Measurements from ENCODE around the gene EEF1B2. TPM values are rescaled to one million over a fixed set of nuclear protein-coding genes. Genes with fewer than 3 reads are reported as not detected.

Gene EEF1B2
- total and polyA plus RNA-seq, 2 of the 13 experiments (the other 11 are each of a cell fraction or from before 2014, with no cell fraction given): 1,284 to 1,731 TPM

DNA sequence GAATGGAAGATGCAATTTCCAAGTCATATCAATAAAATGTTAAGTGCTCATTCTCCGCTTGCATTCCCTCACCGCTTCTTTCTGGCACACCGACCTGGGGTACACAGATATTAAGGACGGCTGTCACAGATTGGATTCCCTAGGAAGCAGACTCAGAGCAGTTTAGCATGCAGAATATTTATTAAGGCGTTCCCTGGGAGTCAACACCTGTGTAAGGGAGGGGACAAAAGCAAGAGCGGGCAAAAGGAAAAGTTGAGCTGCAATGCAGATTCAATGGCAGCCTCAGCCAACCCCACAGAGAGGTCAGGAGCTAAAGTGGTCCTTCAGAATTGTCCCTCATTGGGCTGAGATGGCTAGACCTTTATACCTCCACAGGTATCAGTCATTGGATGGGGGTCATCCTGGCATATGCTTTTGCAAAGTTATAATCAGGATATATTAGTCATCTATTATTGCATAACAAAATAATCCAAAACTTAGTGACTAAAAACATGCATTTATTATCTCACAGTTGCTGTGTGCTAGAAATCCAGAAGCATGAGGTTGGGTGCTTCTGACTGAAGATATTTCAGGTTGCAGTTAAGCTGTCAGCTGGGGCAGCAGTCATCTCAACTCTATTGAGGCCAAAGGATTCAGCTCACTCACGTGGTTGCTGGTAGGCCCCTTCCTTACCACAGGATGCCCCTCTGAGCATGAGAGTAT lies 46.7 kb upstream of the EEF1B2 start (continued):
- no peak for TF ChIP-seq AHDC1 (CRISPR knock-in tag; IDR thresholded peaks at IDR 0.05; ENCODE audit: borderline replicate concordance)
- TF ChIP-seq, protein P1, sequence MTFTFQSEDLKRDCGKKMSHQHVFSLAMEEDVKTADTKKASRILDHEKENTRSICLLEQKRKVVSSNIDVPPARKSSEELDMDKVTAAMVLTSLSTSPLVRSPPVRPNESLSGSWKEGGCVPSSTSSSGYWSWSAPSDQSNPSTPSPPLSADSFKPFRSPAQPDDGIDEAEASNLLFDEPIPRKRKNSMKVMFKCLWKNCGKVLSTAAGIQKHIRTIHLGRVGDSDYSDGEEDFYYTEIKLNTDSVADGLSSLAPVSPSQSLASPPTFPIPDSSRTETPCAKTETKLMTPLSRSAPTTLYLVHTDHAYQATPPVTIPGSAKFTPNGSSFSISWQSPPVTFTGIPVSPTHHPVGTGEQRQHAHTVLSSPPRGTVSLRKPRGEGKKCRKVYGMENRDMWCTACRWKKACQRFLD (CRISPR knock-in tag; IDR thresholded peaks at IDR 0.05; ENCODE audit: borderline replicate concordance): no peak
- no peak for TF ChIP-seq IKZF1 (IDR thresholded peaks at IDR 0.05)

- CTCF ChIA-PET (ENCODE audit: low intra/inter-chr PET ratio, low total read pairs): no interaction called here
- H3K36me3 ChIP-seq (replicated peaks in 1 of 2; ENCODE audit: control insufficient read depth in 1 of 2, insufficient read depth in 2 of 2, low read length in 2 of 2): peaks cover 0 to 4% of the 10 kb centered on the region in 2 experiments; a peak in 4 of 5 replicates
- DNase-seq (ENCODE audit: low spot score) (peak; percentile 20), FAIRE-seq (no peak), ATAC-seq (no peak)
- H3K27ac ChIP-seq (ENCODE audit: extremely low read length, insufficient read depth, low read length): no peak overlapping the region
- no peak overlapping the region for H3K4me3 ChIP-seq (replicated peaks in 1 of 3; ENCODE audit: insufficient read depth in 1 of 3, low read depth in 2 of 3, low read length in 3 of 3)
- no peaks in the 10 kb centered on the region for H4K20me1 ChIP-seq (ENCODE audit: insufficient read depth, low read length)
- intact Hi-C loops (cut with micrococcal nuclease; ENCODE audit: unreplicated experiment) (loop anchor here (5.0 kb wide), 1 partner anchor 38 kb away; no protein-coding TSS in a partner anchor), in situ Hi-C loops (cut with HindIII; ENCODE audit: extremely low pct_ligation_motif_present, low pct_unique_long_range_greater_than_20kb) (no loop called here)
- H2AFZ ChIP-seq (ENCODE audit: low read length): no peak overlapping the region
- H3K4me2 ChIP-seq (ENCODE audit: low read depth, low read length): no peak overlapping the region
- no peaks in the 10 kb centered on the region for H3K27me3 ChIP-seq (ENCODE audit: control insufficient read depth in 1 of 2, insufficient read depth in 2 of 2, low read length in 2 of 2)
- POLR2A ChIA-PET: no interaction called here
- WGBS (ENCODE audit: low lambda C conversion rate): 99% methylated on average over 3 of the region's 3 CpGs
- H3K9ac ChIP-seq (ENCODE audit: insufficient read depth, low read depth, low read length): no peak overlapping the region
- no peaks in the 10 kb centered on the region for H3K9me3 ChIP-seq (ENCODE audit: low read length)
- peaks cover 8% of the 10 kb centered on the region for H3K4me1 ChIP-seq (ENCODE audit: insufficient read depth, low read length)
- H3K79me2 ChIP-seq (ENCODE audit: insufficient read depth, low read length): no peaks in the 10 kb centered on the region
- BruUV-seq (replicated peaks): no TSS peak
- TF ChIP-seq TBX3 (IDR thresholded peaks at IDR 0.05; ENCODE audit: borderline replicate concordance) (no peak), SOX5 (CRISPR knock-in tag; IDR thresholded peaks at IDR 0.05; ENCODE audit: borderline replicate concordance) (no peak), STAG1 (CRISPR knock-in tag; IDR thresholded peaks at IDR 0.05) (no peak), SOX6 (IDR thresholded peaks at IDR 0.05) (no peak), SOX6 (CRISPR knock-in tag; IDR thresholded peaks at IDR 0.05) (peak; percentile 26; the same call in 1 of the 2 replicates), ZSCAN31 (CRISPR knock-in tag; IDR thresholded peaks at IDR 0.05; ENCODE audit: low read depth) (no peak), SOX13 (IDR thresholded peaks at IDR 0.05) (no peak), SOX13 (CRISPR knock-in tag; conservative IDR thresholded peaks at IDR 0.05 in 1 of 2, IDR thresholded peaks at IDR 0.05 in 1 of 2) (peak in 1 of 2 experiments; percentile 42; a peak in 1 of 4 replicates)
- TF ChIP-seq, protein P2, sequence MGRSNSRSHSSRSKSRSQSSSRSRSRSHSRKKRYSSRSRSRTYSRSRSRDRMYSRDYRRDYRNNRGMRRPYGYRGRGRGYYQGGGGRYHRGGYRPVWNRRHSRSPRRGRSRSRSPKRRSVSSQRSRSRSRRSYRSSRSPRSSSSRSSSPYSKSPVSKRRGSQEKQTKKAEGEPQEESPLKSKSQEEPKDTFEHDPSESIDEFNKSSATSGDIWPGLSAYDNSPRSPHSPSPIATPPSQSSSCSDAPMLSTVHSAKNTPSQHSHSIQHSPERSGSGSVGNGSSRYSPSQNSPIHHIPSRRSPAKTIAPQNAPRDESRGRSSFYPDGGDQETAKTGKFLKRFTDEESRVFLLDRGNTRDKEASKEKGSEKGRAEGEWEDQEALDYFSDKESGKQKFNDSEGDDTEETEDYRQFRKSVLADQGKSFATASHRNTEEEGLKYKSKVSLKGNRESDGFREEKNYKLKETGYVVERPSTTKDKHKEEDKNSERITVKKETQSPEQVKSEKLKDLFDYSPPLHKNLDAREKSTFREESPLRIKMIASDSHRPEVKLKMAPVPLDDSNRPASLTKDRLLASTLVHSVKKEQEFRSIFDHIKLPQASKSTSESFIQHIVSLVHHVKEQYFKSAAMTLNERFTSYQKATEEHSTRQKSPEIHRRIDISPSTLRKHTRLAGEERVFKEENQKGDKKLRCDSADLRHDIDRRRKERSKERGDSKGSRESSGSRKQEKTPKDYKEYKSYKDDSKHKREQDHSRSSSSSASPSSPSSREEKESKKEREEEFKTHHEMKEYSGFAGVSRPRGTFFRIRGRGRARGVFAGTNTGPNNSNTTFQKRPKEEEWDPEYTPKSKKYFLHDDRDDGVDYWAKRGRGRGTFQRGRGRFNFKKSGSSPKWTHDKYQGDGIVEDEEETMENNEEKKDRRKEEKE (IDR thresholded peaks at IDR 0.05): no peak
Measured at GRCh38 chr2:206115026-206115578, 44.6 kb upstream of the EEF1B2 start.
